Panc1 (cell line): ENCODE measurements around the gene DNAJC30. TPM values are rescaled to one million over a fixed set of nuclear protein-coding genes. Genes with fewer than 3 reads are reported as not detected.

Source experiments
- ATAC-seq: fragments of 200-7000 bp; cut with Tn5 transposase; 2 replicates; pipeline ENCODE4 v1.9.1; 2020; ENCODE audit warnings: mild to moderate bottlenecking, moderate library complexity
- BruUV-seq: library from RNA; stranded (reverse); fragments of 400-500 nt; replicated peaks from 2 replicates; lab custom pipeline; 2021; lab: Mats Ljungman, UMichigan
- CTCF ChIA-PET: fragments of 300-600 bp; sonication (Branson Sonifier 250); formaldehyde crosslinking; loops from one replicate; lab custom pipeline; 2022; ENCODE audit warnings: antibody characterized with exemption; lab: Charles Lee
- POLR2A ChIA-PET: fragments of 300-600 bp; sonication (Branson Sonifier 250); formaldehyde crosslinking; loops from one replicate; lab custom pipeline; 2022; ENCODE audit warnings: antibody characterized with exemption; lab: Charles Lee
- DNase-seq: peaks from one replicate; pipeline ENCODE4 v3.0.0-alpha.2; 2010; ENCODE audit warnings: low read depth, low spot score
- H3K27ac ChIP-seq: 2 replicates; pipeline ENCODE4 v1.5.1; 2011; ENCODE audit warnings: mild to moderate bottlenecking, low read length, inconsistent platforms
- H3K27me3 ChIP-seq: fragments of 200-500 bp; sonication (Bioruptor generic); 2 replicates; pipeline ENCODE4 v1.6.0; 2014; ENCODE audit warnings: low read length, inconsistent platforms; ENCODE audit not compliant: control insufficient read depth, insufficient read depth
- H3K36me3 ChIP-seq: fragments of 200-500 bp; sonication (Bioruptor generic); 2 replicates; pipeline ENCODE4 v1.5.1; 2014; ENCODE audit warnings: inconsistent platforms, mild to moderate bottlenecking, low read length, moderate library complexity; ENCODE audit not compliant: control insufficient read depth, insufficient read depth
- H3K4me1 ChIP-seq: 2 replicates; pipeline ENCODE4 v1.5.1; 2011; ENCODE audit warnings: inconsistent platforms, mild to moderate bottlenecking, low read length, moderate library complexity; ENCODE audit not compliant: control insufficient read depth, insufficient read depth
- H3K4me3 ChIP-seq, 2 experiments: 2 replicates each; pipeline ENCODE4 v1.5.1; 2011 to 2012; ENCODE audit warnings: low read depth in 2 of 2, low read length in 2 of 2, mild to moderate bottlenecking in 2 of 2, inconsistent platforms in 1 of 2, moderate library complexity in 1 of 2
- H3K9me3 ChIP-seq: fragments of 200-500 bp; sonication (Bioruptor generic); 2 replicates; pipeline ENCODE4 v1.5.1; 2014; ENCODE audit warnings: low read depth, mild to moderate bottlenecking, inconsistent platforms, low read length, moderate library complexity; ENCODE audit not compliant: control insufficient read depth, insufficient read depth
- POLR2AphosphoS5 ChIP-seq: IDR thresholded peaks from 2 replicates; pipeline ENCODE4 v1.6.1; 2012; ENCODE audit warnings: mild to moderate bottlenecking, low read depth, low read length, moderate library complexity
- SIN3A ChIP-seq: IDR thresholded peaks from 2 replicates; pipeline ENCODE4 v1.6.1; 2012; ENCODE audit warnings: low read depth, mild to moderate bottlenecking, low read length, moderate library complexity, borderline replicate concordance; ENCODE audit not compliant: insufficient read depth
- TCF7L2 ChIP-seq: IDR thresholded peaks from 2 replicates; pipeline ENCODE4 v1.6.1; 2011; ENCODE audit warnings: mild to moderate bottlenecking, low read depth, low read length, inconsistent platforms
- in situ Hi-C: cut with HindIII; loops from 2 replicates; pipeline ENCODE4 v1.10.0; 2016; ENCODE audit warnings: low sequenced_read_pairs, low pct_unique_long_range_greater_than_20kb
- intact Hi-C: fragments of 100-400 bp; cut with micrococcal nuclease; formaldehyde crosslinking; loops from one replicate; pipeline ENCODE4 v1.10.0; 2022; ENCODE audit not compliant: unreplicated experiment
- total RNA-seq: library from RNA; stranded (reverse); gene quantifications from one replicate; pipeline ENCODE4 v1.2.1, GENCODE V29; 2021; ENCODE audit not compliant: unreplicated experiment
- TF ChIP-seq, protein P1 (sequence below): fragments of 450-650 bp; IDR thresholded peaks from 2 replicates; pipeline ENCODE4 v1.5.1; 2017; ENCODE audit warnings: mild to moderate bottlenecking
- TF ChIP-seq, protein P2 (sequence below), 2 experiments: IDR thresholded peaks; 2 replicates each; pipeline ENCODE4 v1.6.1; 2011 to 2012; ENCODE audit warnings: low read depth in 2 of 2, control low read depth in 1 of 2, low read length in 1 of 2, mild to moderate bottlenecking in 1 of 2, moderate library complexity in 1 of 2; ENCODE audit not compliant: insufficient read depth in 1 of 2

Gene DNAJC30
- total RNA-seq, 1 experiment from 2014 or later = 11.1 TPM

DNA sequence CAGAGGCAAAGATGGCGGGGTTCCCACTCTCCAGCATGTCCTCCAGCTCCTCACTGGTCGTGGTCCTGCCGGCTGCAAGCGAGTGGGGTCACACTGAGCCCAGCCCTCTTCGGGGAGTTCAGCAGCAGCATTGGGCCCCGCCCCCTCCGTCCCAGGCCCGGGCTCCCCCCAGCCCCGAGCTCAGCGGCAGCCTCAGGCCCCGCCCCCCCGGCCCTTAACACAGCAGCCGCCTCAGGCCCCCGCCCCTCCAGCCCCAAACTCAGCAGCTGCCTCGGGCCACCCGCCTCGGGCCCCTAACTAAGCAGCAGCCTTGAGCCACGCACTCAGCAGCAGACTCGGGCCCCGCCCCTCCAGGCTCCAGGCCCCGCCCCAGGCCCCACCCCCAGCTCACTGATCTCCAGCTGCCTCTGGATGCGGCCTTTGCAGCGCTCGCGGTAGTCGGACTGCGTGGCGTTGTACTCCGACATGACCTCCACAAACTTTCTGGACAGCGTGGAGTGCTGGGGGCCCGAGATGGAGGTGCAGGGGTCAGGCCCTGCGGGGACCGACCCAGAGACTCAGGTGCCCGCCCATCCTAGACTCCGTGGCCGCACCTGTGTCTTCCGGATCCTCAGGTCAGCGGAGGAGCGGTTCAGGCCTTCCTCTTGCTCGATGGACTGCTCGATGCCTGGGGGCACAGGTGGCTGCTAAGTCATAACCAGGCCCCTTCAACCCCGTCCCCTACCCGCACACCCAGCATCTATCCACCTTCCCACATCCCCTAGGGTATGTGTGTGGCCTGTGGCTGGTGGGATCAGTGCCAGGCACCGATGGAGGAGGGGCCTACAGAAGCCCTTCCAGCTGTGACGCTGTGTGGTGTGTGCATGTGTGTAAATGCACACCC, 20.7 kb upstream of the DNAJC30 start:
- ChIA-PET POLR2A (interaction anchor here (0.6 to 0.7 kb wide), 2 partner anchors 13 to 17 kb away, joined by 3 to 7 read pairs; no protein-coding TSS in a partner anchor), CTCF (no interaction called here)
- Histone ChIP-seq H3K4me1 (peaks cover 83% of the 10 kb centered on the region), H3K9me3 (no peaks in the 10 kb centered on the region), H3K4me3 (no peak overlapping the region), H3K27me3 (no peaks in the 10 kb centered on the region), H3K36me3 (no peaks in the 10 kb centered on the region; the same call in none of the 2 replicates), H3K27ac (peak overlapping the region; percentile 93)
- peak; percentile 8 for ATAC-seq
- intact Hi-C loops = no loop called here
- TF ChIP-seq, protein P1, sequence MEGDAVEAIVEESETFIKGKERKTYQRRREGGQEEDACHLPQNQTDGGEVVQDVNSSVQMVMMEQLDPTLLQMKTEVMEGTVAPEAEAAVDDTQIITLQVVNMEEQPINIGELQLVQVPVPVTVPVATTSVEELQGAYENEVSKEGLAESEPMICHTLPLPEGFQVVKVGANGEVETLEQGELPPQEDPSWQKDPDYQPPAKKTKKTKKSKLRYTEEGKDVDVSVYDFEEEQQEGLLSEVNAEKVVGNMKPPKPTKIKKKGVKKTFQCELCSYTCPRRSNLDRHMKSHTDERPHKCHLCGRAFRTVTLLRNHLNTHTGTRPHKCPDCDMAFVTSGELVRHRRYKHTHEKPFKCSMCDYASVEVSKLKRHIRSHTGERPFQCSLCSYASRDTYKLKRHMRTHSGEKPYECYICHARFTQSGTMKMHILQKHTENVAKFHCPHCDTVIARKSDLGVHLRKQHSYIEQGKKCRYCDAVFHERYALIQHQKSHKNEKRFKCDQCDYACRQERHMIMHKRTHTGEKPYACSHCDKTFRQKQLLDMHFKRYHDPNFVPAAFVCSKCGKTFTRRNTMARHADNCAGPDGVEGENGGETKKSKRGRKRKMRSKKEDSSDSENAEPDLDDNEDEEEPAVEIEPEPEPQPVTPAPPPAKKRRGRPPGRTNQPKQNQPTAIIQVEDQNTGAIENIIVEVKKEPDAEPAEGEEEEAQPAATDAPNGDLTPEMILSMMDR = no peak
- TF ChIP-seq SIN3A (no peak), TCF7L2 (no peak), POLR2AphosphoS5 (no peak; the same call in 1 of the 2 replicates)
- TF ChIP-seq, protein P2, sequence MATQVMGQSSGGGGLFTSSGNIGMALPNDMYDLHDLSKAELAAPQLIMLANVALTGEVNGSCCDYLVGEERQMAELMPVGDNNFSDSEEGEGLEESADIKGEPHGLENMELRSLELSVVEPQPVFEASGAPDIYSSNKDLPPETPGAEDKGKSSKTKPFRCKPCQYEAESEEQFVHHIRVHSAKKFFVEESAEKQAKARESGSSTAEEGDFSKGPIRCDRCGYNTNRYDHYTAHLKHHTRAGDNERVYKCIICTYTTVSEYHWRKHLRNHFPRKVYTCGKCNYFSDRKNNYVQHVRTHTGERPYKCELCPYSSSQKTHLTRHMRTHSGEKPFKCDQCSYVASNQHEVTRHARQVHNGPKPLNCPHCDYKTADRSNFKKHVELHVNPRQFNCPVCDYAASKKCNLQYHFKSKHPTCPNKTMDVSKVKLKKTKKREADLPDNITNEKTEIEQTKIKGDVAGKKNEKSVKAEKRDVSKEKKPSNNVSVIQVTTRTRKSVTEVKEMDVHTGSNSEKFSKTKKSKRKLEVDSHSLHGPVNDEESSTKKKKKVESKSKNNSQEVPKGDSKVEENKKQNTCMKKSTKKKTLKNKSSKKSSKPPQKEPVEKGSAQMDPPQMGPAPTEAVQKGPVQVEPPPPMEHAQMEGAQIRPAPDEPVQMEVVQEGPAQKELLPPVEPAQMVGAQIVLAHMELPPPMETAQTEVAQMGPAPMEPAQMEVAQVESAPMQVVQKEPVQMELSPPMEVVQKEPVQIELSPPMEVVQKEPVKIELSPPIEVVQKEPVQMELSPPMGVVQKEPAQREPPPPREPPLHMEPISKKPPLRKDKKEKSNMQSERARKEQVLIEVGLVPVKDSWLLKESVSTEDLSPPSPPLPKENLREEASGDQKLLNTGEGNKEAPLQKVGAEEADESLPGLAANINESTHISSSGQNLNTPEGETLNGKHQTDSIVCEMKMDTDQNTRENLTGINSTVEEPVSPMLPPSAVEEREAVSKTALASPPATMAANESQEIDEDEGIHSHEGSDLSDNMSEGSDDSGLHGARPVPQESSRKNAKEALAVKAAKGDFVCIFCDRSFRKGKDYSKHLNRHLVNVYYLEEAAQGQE (IDR thresholded peaks at IDR 0.05; ENCODE audit: insufficient read depth in 1 of 2, low read depth in 2 of 2, low read length in 1 of 2) = no peak
- BruUV-seq = no TSS peak
- in situ Hi-C loops = no loop called here
- no peak for DNase-seq

DNA sequence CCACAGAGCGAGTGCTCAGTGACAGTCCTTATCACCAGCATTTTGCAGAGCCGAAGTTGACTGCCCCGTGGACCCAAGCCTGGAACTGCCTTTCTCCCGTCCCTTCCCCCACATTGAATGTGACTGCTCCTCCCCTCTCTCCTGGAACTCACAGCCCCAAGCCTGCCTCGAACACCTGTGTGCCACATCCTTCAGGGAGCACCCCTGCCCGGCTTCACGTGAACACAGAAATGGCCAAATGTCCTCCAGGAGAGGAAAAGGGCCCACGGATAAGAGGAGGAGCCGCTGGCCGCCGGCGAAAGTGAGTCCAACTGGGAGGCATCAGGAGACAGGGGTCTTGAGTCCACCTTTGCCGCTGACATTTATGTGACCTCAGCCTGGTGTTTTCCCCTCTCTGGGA, 20.0 kb upstream of the DNAJC30 start:
- BruUV-seq = no TSS peak
- no peak for ATAC-seq
- intact Hi-C loops = no loop called here
- H3K9me3 ChIP-seq = no peaks in the 10 kb centered on the region
- no peak overlapping the region for H3K4me3 ChIP-seq
- TF ChIP-seq, protein P2 (IDR thresholded peaks at IDR 0.05; ENCODE audit: insufficient read depth in 1 of 2, low read depth in 2 of 2, low read length in 1 of 2) = no peak
- TF ChIP-seq SIN3A (no peak), POLR2AphosphoS5 (no peak)
- no peak for DNase-seq
- ChIA-PET POLR2A (interaction anchor here (1.1 kb wide), 1 partner anchor 9 kb away, joined by 3 read pairs; no protein-coding TSS in a partner anchor), CTCF (interaction anchor here (1.1 kb wide), 1 partner anchor 8 kb away, joined by 4 read pairs; no protein-coding TSS in a partner anchor)
- peaks cover 83% of the 10 kb centered on the region for H3K4me1 ChIP-seq
- no peaks in the 10 kb centered on the region for H3K27me3 ChIP-seq
- in situ Hi-C loops = no loop called here
- no peaks in the 10 kb centered on the region; the same call in none of the 2 replicates for H3K36me3 ChIP-seq
- peak overlapping the region; percentile 80 for H3K27ac ChIP-seq
